ENCODE data around the gene ALG11. TPM values are rescaled to one million over a fixed set of nuclear protein-coding genes. Genes with fewer than 3 reads are reported as not detected.
"Not testable (repeated sequence)": the region's sequence is repeated elsewhere in the genome, so short reads cannot be mapped to it uniquely, and the experiment has no call there.

ALG11 gene
- polyA plus RNA-seq, 1 experiment = 19.6 TPM

- ChIA-PET POLR2A (no interaction called here), CTCF (no interaction called here)
- no peak for TF ChIP-seq CTCF (IDR thresholded peaks at IDR 0.05; ENCODE audit: low read depth, low read length)
- no peak for DNase-seq (ENCODE audit: low read depth, low spot score)
- no peaks in the 10 kb centered on the region for H3K27me3 ChIP-seq (ENCODE audit: control insufficient read depth, insufficient read depth, low read length)
- H3K4me3 ChIP-seq (ENCODE audit: low read depth, low read length) = no peak overlapping the region
- no peak overlapping the region for H3K27ac ChIP-seq (ENCODE audit: low read depth, low read length)
- H3K9me3 ChIP-seq (ENCODE audit: control insufficient read depth, insufficient read depth, low read length) = no peaks in the 10 kb centered on the region
Measured at GRCh38 chr13:52027832-52028231, 15.6 kb downstream of the ALG11 start.

- no peak for TF ChIP-seq CTCF (IDR thresholded peaks at IDR 0.05; ENCODE audit: low read depth, low read length)
- Histone ChIP-seq H3K9me3 (ENCODE audit: control insufficient read depth, insufficient read depth, low read length) (no peaks in the 10 kb centered on the region), H3K27ac (ENCODE audit: low read depth, low read length) (no peak overlapping the region), H3K27me3 (ENCODE audit: control insufficient read depth, insufficient read depth, low read length) (no peaks in the 10 kb centered on the region), H3K4me3 (ENCODE audit: low read depth, low read length) (no peak overlapping the region)
- DNase-seq (ENCODE audit: low read depth, low spot score) = no peak
- CTCF ChIA-PET = no interaction called here
- POLR2A ChIA-PET = no interaction called here
Measured at GRCh38 chr13:52029569-52029968, 17.4 kb downstream of the ALG11 start.

GRCh38 chr13:52030401-52030800 lies 18.2 kb downstream of the ALG11 start:
- DNase-seq (ENCODE audit: low read depth, low spot score); CTCF ChIA-PET; H3K9me3 ChIP-seq (ENCODE audit: control insufficient read depth, insufficient read depth, low read length); H3K4me3 ChIP-seq (ENCODE audit: low read depth, low read length); H3K27ac ChIP-seq (ENCODE audit: low read depth, low read length); POLR2A ChIA-PET; H3K27me3 ChIP-seq (ENCODE audit: control insufficient read depth, insufficient read depth, low read length): not testable (repeated sequence)

GRCh38 chr13:52033039-52033438 lies 20.8 kb downstream of the ALG11 start:
- DNase-seq (ENCODE audit: low read depth, low spot score) = no peak
- CTCF ChIA-PET = interaction anchor here (0.9 to 1.6 kb wide), 5 partner anchors 32 to 418 kb away, joined by 3 to 7 read pairs (median 3); partner anchors contain the start of gene NEK5
- H3K9me3 ChIP-seq (ENCODE audit: control insufficient read depth, insufficient read depth, low read length) = no peaks in the 10 kb centered on the region
- POLR2A ChIA-PET = no interaction called here
- H3K27ac ChIP-seq (ENCODE audit: low read depth, low read length) = no peak overlapping the region
- TF ChIP-seq CTCF (IDR thresholded peaks at IDR 0.05; ENCODE audit: low read depth, low read length) = no peak
- no peak overlapping the region for H3K4me3 ChIP-seq (ENCODE audit: low read depth, low read length)
- no peaks in the 10 kb centered on the region for H3K27me3 ChIP-seq (ENCODE audit: control insufficient read depth, insufficient read depth, low read length)

GRCh38 chr13:52034616-52035226 lies 22.5 kb downstream of the ALG11 start:
- Histone ChIP-seq H3K27ac (ENCODE audit: low read depth, low read length) (no peak overlapping the region), H3K27me3 (ENCODE audit: control insufficient read depth, insufficient read depth, low read length) (no peaks in the 10 kb centered on the region), H3K9me3 (ENCODE audit: control insufficient read depth, insufficient read depth, low read length) (no peaks in the 10 kb centered on the region), H3K4me3 (ENCODE audit: low read depth, low read length) (no peak overlapping the region)
- no peak for TF ChIP-seq CTCF (IDR thresholded peaks at IDR 0.05; ENCODE audit: low read depth, low read length)
- POLR2A ChIA-PET = no interaction called here
- CTCF ChIA-PET = interaction anchor here (1.0 kb wide), 1 partner anchor 416 kb away, joined by 3 read pairs; the partner anchor contains the start of gene VPS36
- no peak for DNase-seq (ENCODE audit: low read depth, low spot score)
